ENCODE data around the gene VPREB3. TPM values are rescaled to one million over a fixed set of nuclear protein-coding genes. Genes with fewer than 3 reads are reported as not detected.
"Not testable (repeated sequence)": the region's sequence is repeated elsewhere in the genome, so short reads cannot be mapped to it uniquely, and the experiment has no call there.

The VPREB3 gene
- total RNA-seq, 2 experiments from 2014 or later = not detected

- CTCF ChIA-PET = no interaction called here
- intact Hi-C loops (cut with DNase I, micrococcal nuclease) = no loop called here
- H3K9me3 ChIP-seq (ENCODE audit: control insufficient read depth in 1 of 2, insufficient read depth in 1 of 2, low read length in 2 of 2) = no peaks in the 10 kb centered on the region
These were observed 16.5 kb downstream of the VPREB3 start for GRCh38 chr22:23737696-23738095.

GRCh38 chr22:23728108-23728507 lies 26.1 kb downstream of the VPREB3 start:
- H3K27ac Mint-ChIP-seq; H3K4me3 ChIP-seq (ENCODE audit: low read length); H3K36me3 ChIP-seq (ENCODE audit: insufficient read depth, low read length); H3K9me3 Mint-ChIP-seq; H3K4me1 Mint-ChIP-seq (ENCODE audit: low read depth); H3K27me3 Mint-ChIP-seq; H3K4me1 ChIP-seq (ENCODE audit: insufficient read depth, low read length); H3K4me3 Mint-ChIP-seq; H3K27ac ChIP-seq (ENCODE audit: low read depth in 1 of 2, low read length in 2 of 2); ATAC-seq (ENCODE audit: poor library complexity); H3K27me3 ChIP-seq (ENCODE audit: control insufficient read depth in 1 of 2, insufficient read depth in 2 of 2, low read length in 2 of 2); H3K36me3 Mint-ChIP-seq (ENCODE audit: low read depth); H3K9me3 ChIP-seq (ENCODE audit: control insufficient read depth in 1 of 2, insufficient read depth in 1 of 2, low read length in 2 of 2); intact Hi-C loops (cut with DNase I, micrococcal nuclease); DNase-seq: not testable (repeated sequence)
- ChIA-PET CTCF (interaction anchor here (0.7 kb wide), 1 partner anchor 1300 kb away, joined by 4 read pairs; no protein-coding TSS in a partner anchor), POLR2A (interaction anchor here (0.6 to 1.0 kb wide), 2 partner anchors 10 to 23 kb away, joined by 3 to 4 read pairs; partner anchors contain the start of gene ZNF70)

More at GRCh38 chr22:23737696-23738095, 16.5 kb downstream of the VPREB3 start:
- H3K4me3 ChIP-seq (ENCODE audit: low read length) = no peak overlapping the region
- H3K4me1 ChIP-seq (ENCODE audit: insufficient read depth, low read length) = no peaks in the 10 kb centered on the region
- no peaks in the 10 kb centered on the region for H3K27me3 Mint-ChIP-seq
- H3K27ac Mint-ChIP-seq = no peak overlapping the region
- H3K4me1 Mint-ChIP-seq (ENCODE audit: low read depth) = no peaks in the 10 kb centered on the region
- H3K36me3 ChIP-seq (ENCODE audit: insufficient read depth, low read length) = peaks cover under 1% of the 10 kb centered on the region
- TF ChIP-seq CTCF (IDR thresholded peaks at IDR 0.05) = no peak
- ATAC-seq (ENCODE audit: poor library complexity) (no peak), DNase-seq (no peak)
- no peaks in the 10 kb centered on the region for H3K27me3 ChIP-seq (ENCODE audit: control insufficient read depth in 1 of 2, insufficient read depth in 2 of 2, low read length in 2 of 2)
- POLR2A ChIA-PET = interaction anchor here (0.7 to 1.4 kb wide), 3 partner anchors 10 to 147 kb away, joined by 3 to 4 read pairs (median 3); partner anchors contain the start of gene ZNF70
- peaks cover 9% of the 10 kb centered on the region for H3K36me3 Mint-ChIP-seq (ENCODE audit: low read depth)
- no peak overlapping the region for H3K4me3 Mint-ChIP-seq
- H3K27ac ChIP-seq (ENCODE audit: low read depth in 1 of 2, low read length in 2 of 2) = no peak overlapping the region
- H3K9me3 Mint-ChIP-seq = no peaks in the 10 kb centered on the region

- peaks cover under 1% of the 10 kb centered on the region for H3K4me1 ChIP-seq (ENCODE audit: insufficient read depth, low read length)
These were observed 31.5 kb downstream of the VPREB3 start for GRCh38 chr22:23722724-23723123.

More at GRCh38 chr22:23722724-23723123, 31.5 kb downstream of the VPREB3 start:
- POLR2A ChIA-PET = no interaction called here
- no peak for TF ChIP-seq CTCF (IDR thresholded peaks at IDR 0.05)
- Mint-ChIP-seq H3K9me3 (no peaks in the 10 kb centered on the region), H3K27me3 (no peaks in the 10 kb centered on the region), H3K27ac (no peak overlapping the region), H3K4me1 (ENCODE audit: low read depth) (no peaks in the 10 kb centered on the region), H3K4me3 (no peak overlapping the region), H3K36me3 (ENCODE audit: low read depth) (no peaks in the 10 kb centered on the region)
- intact Hi-C loops (cut with DNase I, micrococcal nuclease) = no loop called here
- Histone ChIP-seq H3K36me3 (ENCODE audit: insufficient read depth, low read length) (no peaks in the 10 kb centered on the region), H3K9me3 (ENCODE audit: control insufficient read depth in 1 of 2, insufficient read depth in 1 of 2, low read length in 2 of 2) (no peaks in the 10 kb centered on the region), H3K27ac (ENCODE audit: low read depth in 1 of 2, low read length in 2 of 2) (no peak overlapping the region), H3K27me3 (ENCODE audit: control insufficient read depth in 1 of 2, insufficient read depth in 2 of 2, low read length in 2 of 2) (no peaks in the 10 kb centered on the region), H3K4me3 (ENCODE audit: low read length) (no peak overlapping the region)
- no peak for ATAC-seq (ENCODE audit: poor library complexity)
- no peak for DNase-seq
- CTCF ChIA-PET = no interaction called here
